HEK293 (cell line): ENCODE results near the gene SIRT4.

Experiments
- GFI1B ChIP-seq: fragments of 450-650 bp; formaldehyde crosslinking; IDR thresholded peaks from 2 replicates; pipeline ENCODE4 v1.5.1; 2016; ENCODE audit warnings: missing biosample characterization, missing genetic modification characterization
- MZF1 ChIP-seq: fragments of 450-650 bp; formaldehyde crosslinking; IDR thresholded peaks from 2 replicates; pipeline ENCODE4 v1.5.1; 2017; ENCODE audit warnings: missing biosample characterization, missing genetic modification characterization, borderline replicate concordance
- OSR2 ChIP-seq: fragments of 450-650 bp; formaldehyde crosslinking; IDR thresholded peaks from 2 replicates; pipeline ENCODE4 v1.5.1; 2016; ENCODE audit warnings: missing biosample characterization, missing genetic modification characterization
- ZBTB10 ChIP-seq: fragments of 450-650 bp; formaldehyde crosslinking; IDR thresholded peaks from 2 replicates; pipeline ENCODE4 v1.5.1; 2016; ENCODE audit warnings: missing biosample characterization, missing genetic modification characterization
- ZNF184 ChIP-seq: fragments of 450-650 bp; IDR thresholded peaks from 2 replicates; pipeline ENCODE4 v1.5.1; 2018; ENCODE audit warnings: missing biosample characterization, mild to moderate bottlenecking, missing genetic modification characterization
- ZNF266 ChIP-seq: fragments of 450-650 bp; formaldehyde crosslinking; IDR thresholded peaks from 2 replicates; pipeline ENCODE4 v1.5.1; 2016; ENCODE audit warnings: missing biosample characterization, missing genetic modification characterization, low read depth
- ZNF280D ChIP-seq: fragments of 450-650 bp; formaldehyde crosslinking; IDR thresholded peaks from 2 replicates; pipeline ENCODE4 v1.5.1; 2016; ENCODE audit warnings: missing biosample characterization, missing genetic modification characterization
- TF ChIP-seq, protein P1 (sequence below): fragments of 450-650 bp; formaldehyde crosslinking; IDR thresholded peaks from 2 replicates; pipeline ENCODE4 v1.5.1; 2016; ENCODE audit warnings: missing biosample characterization, missing genetic modification characterization
- TF ChIP-seq, protein P2 (sequence below): fragments of 450-650 bp; formaldehyde crosslinking; IDR thresholded peaks from 2 replicates; pipeline ENCODE4 v1.5.1; 2016; ENCODE audit warnings: missing biosample characterization, missing genetic modification characterization
- TF ChIP-seq, protein P3 (sequence below): fragments of 450-650 bp; formaldehyde crosslinking; IDR thresholded peaks from 2 replicates; pipeline ENCODE4 v1.5.1; 2016; ENCODE audit warnings: missing biosample characterization, missing genetic modification characterization, borderline replicate concordance

DNA sequence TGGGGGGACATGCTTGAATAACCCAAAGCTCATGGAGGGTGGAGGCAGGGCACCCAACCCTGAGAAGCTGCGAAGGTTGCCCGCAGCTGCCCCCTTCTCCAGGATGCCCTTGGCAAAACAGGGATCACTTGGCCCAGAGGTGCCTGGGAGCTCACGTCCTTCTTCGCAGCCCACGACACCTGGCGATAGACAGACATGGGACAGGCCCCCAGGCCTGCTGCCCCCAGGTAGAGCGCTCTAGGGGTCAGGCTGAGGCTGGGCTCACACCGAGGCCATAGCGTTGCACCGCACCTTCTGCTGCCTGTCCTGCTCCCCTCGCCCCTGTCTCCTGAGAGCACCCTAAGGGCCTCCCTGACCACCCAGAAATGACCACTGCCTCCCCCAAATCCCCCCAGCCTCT lies 45.6 kb downstream of the SIRT4 start:
- TF ChIP-seq ZBTB10 (tag by site-specific recombination) (no peak), ZNF266 (tag by site-specific recombination) (no peak), GFI1B (tag by site-specific recombination) (no peak), ZNF184 (tag by site-specific recombination) (no peak), MZF1 (tag by site-specific recombination) (no peak), OSR2 (tag by site-specific recombination) (no peak), ZNF280D (tag by site-specific recombination) (no peak)
- TF ChIP-seq, protein P1, sequence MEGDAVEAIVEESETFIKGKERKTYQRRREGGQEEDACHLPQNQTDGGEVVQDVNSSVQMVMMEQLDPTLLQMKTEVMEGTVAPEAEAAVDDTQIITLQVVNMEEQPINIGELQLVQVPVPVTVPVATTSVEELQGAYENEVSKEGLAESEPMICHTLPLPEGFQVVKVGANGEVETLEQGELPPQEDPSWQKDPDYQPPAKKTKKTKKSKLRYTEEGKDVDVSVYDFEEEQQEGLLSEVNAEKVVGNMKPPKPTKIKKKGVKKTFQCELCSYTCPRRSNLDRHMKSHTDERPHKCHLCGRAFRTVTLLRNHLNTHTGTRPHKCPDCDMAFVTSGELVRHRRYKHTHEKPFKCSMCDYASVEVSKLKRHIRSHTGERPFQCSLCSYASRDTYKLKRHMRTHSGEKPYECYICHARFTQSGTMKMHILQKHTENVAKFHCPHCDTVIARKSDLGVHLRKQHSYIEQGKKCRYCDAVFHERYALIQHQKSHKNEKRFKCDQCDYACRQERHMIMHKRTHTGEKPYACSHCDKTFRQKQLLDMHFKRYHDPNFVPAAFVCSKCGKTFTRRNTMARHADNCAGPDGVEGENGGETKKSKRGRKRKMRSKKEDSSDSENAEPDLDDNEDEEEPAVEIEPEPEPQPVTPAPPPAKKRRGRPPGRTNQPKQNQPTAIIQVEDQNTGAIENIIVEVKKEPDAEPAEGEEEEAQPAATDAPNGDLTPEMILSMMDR (tag by site-specific recombination): no peak
- TF ChIP-seq, protein P2, sequence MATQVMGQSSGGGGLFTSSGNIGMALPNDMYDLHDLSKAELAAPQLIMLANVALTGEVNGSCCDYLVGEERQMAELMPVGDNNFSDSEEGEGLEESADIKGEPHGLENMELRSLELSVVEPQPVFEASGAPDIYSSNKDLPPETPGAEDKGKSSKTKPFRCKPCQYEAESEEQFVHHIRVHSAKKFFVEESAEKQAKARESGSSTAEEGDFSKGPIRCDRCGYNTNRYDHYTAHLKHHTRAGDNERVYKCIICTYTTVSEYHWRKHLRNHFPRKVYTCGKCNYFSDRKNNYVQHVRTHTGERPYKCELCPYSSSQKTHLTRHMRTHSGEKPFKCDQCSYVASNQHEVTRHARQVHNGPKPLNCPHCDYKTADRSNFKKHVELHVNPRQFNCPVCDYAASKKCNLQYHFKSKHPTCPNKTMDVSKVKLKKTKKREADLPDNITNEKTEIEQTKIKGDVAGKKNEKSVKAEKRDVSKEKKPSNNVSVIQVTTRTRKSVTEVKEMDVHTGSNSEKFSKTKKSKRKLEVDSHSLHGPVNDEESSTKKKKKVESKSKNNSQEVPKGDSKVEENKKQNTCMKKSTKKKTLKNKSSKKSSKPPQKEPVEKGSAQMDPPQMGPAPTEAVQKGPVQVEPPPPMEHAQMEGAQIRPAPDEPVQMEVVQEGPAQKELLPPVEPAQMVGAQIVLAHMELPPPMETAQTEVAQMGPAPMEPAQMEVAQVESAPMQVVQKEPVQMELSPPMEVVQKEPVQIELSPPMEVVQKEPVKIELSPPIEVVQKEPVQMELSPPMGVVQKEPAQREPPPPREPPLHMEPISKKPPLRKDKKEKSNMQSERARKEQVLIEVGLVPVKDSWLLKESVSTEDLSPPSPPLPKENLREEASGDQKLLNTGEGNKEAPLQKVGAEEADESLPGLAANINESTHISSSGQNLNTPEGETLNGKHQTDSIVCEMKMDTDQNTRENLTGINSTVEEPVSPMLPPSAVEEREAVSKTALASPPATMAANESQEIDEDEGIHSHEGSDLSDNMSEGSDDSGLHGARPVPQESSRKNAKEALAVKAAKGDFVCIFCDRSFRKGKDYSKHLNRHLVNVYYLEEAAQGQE (tag by site-specific recombination): no peak
- TF ChIP-seq, protein P3, sequence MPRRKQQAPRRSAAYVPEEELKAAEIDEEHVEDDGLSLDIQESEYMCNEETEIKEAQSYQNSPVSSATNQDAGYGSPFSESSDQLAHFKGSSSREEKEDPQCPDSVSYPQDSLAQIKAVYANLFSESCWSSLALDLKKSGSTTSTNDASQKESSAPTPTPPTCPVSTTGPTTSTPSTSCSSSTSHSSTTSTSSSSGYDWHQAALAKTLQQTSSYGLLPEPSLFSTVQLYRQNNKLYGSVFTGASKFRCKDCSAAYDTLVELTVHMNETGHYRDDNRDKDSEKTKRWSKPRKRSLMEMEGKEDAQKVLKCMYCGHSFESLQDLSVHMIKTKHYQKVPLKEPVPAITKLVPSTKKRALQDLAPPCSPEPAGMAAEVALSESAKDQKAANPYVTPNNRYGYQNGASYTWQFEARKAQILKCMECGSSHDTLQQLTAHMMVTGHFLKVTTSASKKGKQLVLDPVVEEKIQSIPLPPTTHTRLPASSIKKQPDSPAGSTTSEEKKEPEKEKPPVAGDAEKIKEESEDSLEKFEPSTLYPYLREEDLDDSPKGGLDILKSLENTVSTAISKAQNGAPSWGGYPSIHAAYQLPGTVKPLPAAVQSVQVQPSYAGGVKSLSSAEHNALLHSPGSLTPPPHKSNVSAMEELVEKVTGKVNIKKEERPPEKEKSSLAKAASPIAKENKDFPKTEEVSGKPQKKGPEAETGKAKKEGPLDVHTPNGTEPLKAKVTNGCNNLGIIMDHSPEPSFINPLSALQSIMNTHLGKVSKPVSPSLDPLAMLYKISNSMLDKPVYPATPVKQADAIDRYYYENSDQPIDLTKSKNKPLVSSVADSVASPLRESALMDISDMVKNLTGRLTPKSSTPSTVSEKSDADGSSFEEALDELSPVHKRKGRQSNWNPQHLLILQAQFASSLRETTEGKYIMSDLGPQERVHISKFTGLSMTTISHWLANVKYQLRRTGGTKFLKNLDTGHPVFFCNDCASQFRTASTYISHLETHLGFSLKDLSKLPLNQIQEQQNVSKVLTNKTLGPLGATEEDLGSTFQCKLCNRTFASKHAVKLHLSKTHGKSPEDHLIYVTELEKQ (tag by site-specific recombination): no peak
